SK-N-SH (cell line): ENCODE data around the gene TWF2. TPM values are rescaled to one million over a fixed set of nuclear protein-coding genes. Genes with fewer than 3 reads are reported as not detected.

Source experiments
- CTCF ChIA-PET: fragments of 300-600, 350-600 bp; formaldehyde crosslinking; extraction: SDS; loops from one replicate; lab custom pipeline; 2021; lab: Yijun Ruan, JAX
- POLR2A ChIA-PET: fragments of 350-600 bp; sonication (Branson Sonifier 250); formaldehyde crosslinking; extraction: SDS; loops from one replicate; lab custom pipeline; 2020; ENCODE audit warnings: antibody characterized with exemption, inconsistent platforms; lab: Yijun Ruan, JAX
- DNase-seq: peaks from one replicate; pipeline ENCODE4 v3.0.0; 2012
- H2AFZ ChIP-seq: fragments of 200-600 bp; sonication (generic); 2 replicates; pipeline ENCODE4 v1.8.1; 2016; ENCODE audit warnings: antibody characterized with exemption, mild to moderate bottlenecking, low read depth
- H3F3A ChIP-seq: fragments of 200-600 bp; sonication (generic); replicated peaks from 2 replicates; pipeline ENCODE3; 2016; ENCODE audit warnings: antibody characterized with exemption, mild to moderate bottlenecking; ENCODE audit not compliant: insufficient read depth
- H3K27ac ChIP-seq, 2 experiments: fragments of 200-500 bp in 1 of 2; fragments of 200-600 bp in 1 of 2; sonication (Bioruptor generic) in 1 of 2; sonication (generic), shearing (Covaris generic) in 1 of 2; 2 replicates each; pipeline versions ENCODE4 v1.5.1 to v1.6.1; 2014 to 2016; ENCODE audit warnings: low read depth in 2 of 2, inconsistent platforms in 1 of 2, low read length in 1 of 2, mild to moderate bottlenecking in 1 of 2, mixed read lengths in 1 of 2
- H3K27me3 ChIP-seq: fragments of 200-600 bp; sonication (generic), shearing (Covaris generic); 2 replicates; pipeline ENCODE4 v1.6.1; 2016; ENCODE audit warnings: mixed run types; ENCODE audit not compliant: insufficient read depth
- H3K36me3 ChIP-seq, 2 experiments: fragments of 200-500 bp in 1 of 2; fragments of 200-600 bp in 1 of 2; sonication (Bioruptor generic) in 1 of 2; sonication (generic) in 1 of 2; replicated peaks in 1 of 2; 2 replicates each; pipeline versions ENCODE3 to v1.5.1; 2014 to 2016; ENCODE audit warnings: low read length in 1 of 2, mild to moderate bottlenecking in 1 of 2; ENCODE audit not compliant: insufficient read depth in 2 of 2, control insufficient read depth in 1 of 2
- H3K4me1 ChIP-seq, 2 experiments: fragments of 200-500 bp in 1 of 2; fragments of 200-600 bp in 1 of 2; sonication (Bioruptor generic) in 1 of 2; sonication (generic), shearing (Covaris generic) in 1 of 2; 2 replicates each; pipeline versions ENCODE4 v1.5.1 to v1.6.1; 2014 to 2016; ENCODE audit warnings: low read depth in 1 of 2, low read length in 1 of 2, mixed run types in 1 of 2; ENCODE audit not compliant: insufficient read depth in 2 of 2, control insufficient read depth in 1 of 2
- H3K4me2 ChIP-seq: fragments of 200-600 bp; sonication (generic), shearing (Covaris generic); 2 replicates; pipeline ENCODE4 v1.6.1; 2017; ENCODE audit warnings: mixed run types
- H3K4me3 ChIP-seq, 2 experiments: fragments of 200-500 bp in 1 of 2; fragments of 200-600 bp in 1 of 2; sonication (Bioruptor generic) in 1 of 2; sonication (generic), shearing (Covaris generic) in 1 of 2; 2 replicates each; pipeline versions ENCODE4 v1.5.1 to v1.8.1; 2014 to 2016; ENCODE audit warnings: low read depth in 2 of 2, inconsistent platforms in 1 of 2, low read length in 1 of 2, mild to moderate bottlenecking in 1 of 2, mixed read lengths in 1 of 2, moderate library complexity in 1 of 2
- H3K79me2 ChIP-seq: fragments of 200-600 bp; sonication (generic); 2 replicates; pipeline ENCODE4 v1.8.1; 2017; ENCODE audit warnings: mild to moderate bottlenecking; ENCODE audit not compliant: insufficient read depth
- H3K9ac ChIP-seq: fragments of 200-600 bp; sonication (generic); 2 replicates; pipeline ENCODE4 v1.6.1; 2017; ENCODE audit warnings: mixed run types
- H3K9me2 ChIP-seq: fragments of 200-600 bp; sonication (generic); 2 replicates; pipeline ENCODE4 v1.6.1; 2017; ENCODE audit warnings: mixed run types
- H3K9me3 ChIP-seq: fragments of 200-600 bp; sonication (generic); 2 replicates; pipeline ENCODE4 v1.6.1; 2017; ENCODE audit warnings: mixed run types, mild to moderate bottlenecking, moderate library complexity
- H4K20me1 ChIP-seq: fragments of 200-600 bp; sonication (generic); 2 replicates; pipeline ENCODE4 v1.6.1; 2017; ENCODE audit warnings: mild to moderate bottlenecking, mixed run types; ENCODE audit not compliant: insufficient read depth
- CHD2 ChIP-seq: fragments of 150-350 bp; IDR thresholded peaks from 2 replicates; pipeline ENCODE4 v1.6.1; 2018; ENCODE audit warnings: low read length; ENCODE audit not compliant: partially characterized antibody
- CTCF ChIP-seq: fragments of 200-600 bp; sonication (generic); IDR thresholded peaks from 2 replicates; pipeline ENCODE4 v1.6.1; 2017; ENCODE audit warnings: antibody characterized with exemption, mild to moderate bottlenecking, moderate library complexity
- ELF1 ChIP-seq: IDR thresholded peaks from 2 replicates; pipeline ENCODE4 v1.4.0; 2012
- EP300 ChIP-seq, 2 experiments: IDR thresholded peaks; 2 replicates each; pipeline versions ENCODE4 v1.4.0 to v1.6.1; 2012; ENCODE audit warnings: borderline replicate concordance in 1 of 2, low read depth in 1 of 2, low read length in 1 of 2
- EZH2phosphoT487 ChIP-seq: fragments of 200-600 bp; sonication (generic); IDR thresholded peaks from 2 replicates; pipeline ENCODE4 v1.6.1; 2017; ENCODE audit warnings: low read depth, mixed run types, mild to moderate bottlenecking, antibody characterized with exemption, moderate library complexity, borderline replicate concordance
- FOSL2 ChIP-seq: IDR thresholded peaks from 2 replicates; pipeline ENCODE4 v1.4.0; 2012; ENCODE audit warnings: low read depth, mild to moderate bottlenecking, moderate library complexity, borderline replicate concordance
- FOXJ3 ChIP-seq: sonication (generic); formaldehyde crosslinking; IDR thresholded peaks from 2 replicates; pipeline ENCODE4 v1.5.1; 2020; ENCODE audit warnings: mild to moderate bottlenecking, missing genetic modification reagents
- FOXM1 ChIP-seq: IDR thresholded peaks from 2 replicates; pipeline ENCODE4 v1.4.0; 2012; ENCODE audit warnings: low read depth, mild to moderate bottlenecking
- JUND ChIP-seq: IDR thresholded peaks from 2 replicates; pipeline ENCODE4 v1.4.0; 2012
- MEF2A ChIP-seq: IDR thresholded peaks from 2 replicates; pipeline ENCODE4 v1.4.0; 2012; ENCODE audit warnings: low read depth, borderline replicate concordance
- NRF1 ChIP-seq: IDR thresholded peaks from 2 replicates; pipeline ENCODE4 v1.6.1; 2012; ENCODE audit warnings: low read depth, mild to moderate bottlenecking, low read length
- POLR2AphosphoS5 ChIP-seq: IDR thresholded peaks from 2 replicates; pipeline ENCODE4 v1.6.1; 2012; ENCODE audit warnings: low read depth, low read length
- RCOR1 ChIP-seq: fragments of 150-350 bp; IDR thresholded peaks from 2 replicates; pipeline ENCODE4 v1.6.1; 2017; ENCODE audit warnings: antibody characterized with exemption, low read length
- RFX5 ChIP-seq: IDR thresholded peaks from 2 replicates; pipeline ENCODE4 v1.6.1; 2012; ENCODE audit warnings: mild to moderate bottlenecking, improper control_type of control experiment, low read length
- RXRA ChIP-seq: IDR thresholded peaks from 2 replicates; pipeline ENCODE4 v1.4.0; 2012; ENCODE audit warnings: low read depth, mild to moderate bottlenecking, borderline replicate concordance
- TAF1 ChIP-seq: IDR thresholded peaks from 2 replicates; pipeline ENCODE4 v1.6.1; 2012; ENCODE audit warnings: low read depth, mild to moderate bottlenecking, low read length, moderate library complexity, borderline replicate concordance
- YY1 ChIP-seq: IDR thresholded peaks from 2 replicates; pipeline ENCODE4 v1.4.0; 2012; ENCODE audit warnings: low read depth, mild to moderate bottlenecking
- WGBS: methylation state at CpG from one replicate; pipeline ENCODE4 v1.1.6; 2017; ENCODE audit warnings: low lambda C conversion rate; 5-methylcytosine and 5-hydroxymethylcytosine counted together
- polyA plus RNA-seq, 3 experiments: library from polyadenylated mRNA; depleted of rRNA; stranded (reverse); fragments of >200 nt; gene quantifications; 2 replicates each; pipeline ENCODE4 v1.2.3, GENCODE V29; 2012
- TF ChIP-seq, protein P1 (sequence below): IDR thresholded peaks from 2 replicates; pipeline ENCODE4 v1.6.1; 2012; ENCODE audit warnings: mild to moderate bottlenecking, low read depth, low read length, moderate library complexity

TWF2 gene
- polyA plus RNA-seq, 1 of the 3 experiments (the other 2 are of a cell fraction): 188 TPM

DNA sequence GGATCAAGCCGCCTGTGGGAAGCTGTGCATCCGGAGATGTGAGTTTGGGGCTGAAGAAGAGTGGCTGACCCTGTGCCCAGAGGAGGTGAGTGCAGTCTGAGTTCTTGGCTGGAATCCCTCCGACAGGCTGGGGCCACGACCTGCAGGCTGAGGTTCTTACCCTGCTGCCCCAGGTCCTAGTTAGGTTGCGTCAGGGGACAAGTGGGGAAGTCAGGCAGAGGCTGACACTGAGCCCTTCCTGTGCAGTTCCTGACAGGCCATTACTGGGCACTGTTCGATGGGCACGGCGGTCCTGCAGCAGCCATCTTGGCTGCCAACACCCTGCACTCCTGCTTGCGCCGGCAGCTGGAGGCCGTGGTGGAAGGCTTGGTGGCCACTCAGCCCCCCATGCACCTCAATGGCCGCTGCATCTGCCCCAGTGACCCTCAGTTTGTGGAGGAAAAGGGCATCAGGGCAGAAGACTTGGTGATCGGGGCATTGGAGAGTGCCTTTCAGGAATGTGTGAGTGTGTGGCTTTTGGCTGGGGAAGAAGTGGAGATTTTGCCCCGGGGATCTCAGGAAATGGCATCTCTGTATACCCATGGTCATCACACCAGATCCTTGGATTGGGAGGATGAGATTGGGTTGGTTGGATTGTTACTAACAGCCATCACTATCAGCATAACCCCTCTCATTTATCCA is 7.9 kb upstream of the TWF2 start:
- Histone ChIP-seq H3K79me2 (no peaks in the 10 kb centered on the region), H3K4me2 (peak overlapping the region; percentile 88; the same call in 1 of the 2 replicates), H3K9me2 (no peaks in the 10 kb centered on the region), H3K4me3 (no peak overlapping the region; a peak in 1 of 4 replicates), H3K9me3 (no peaks in the 10 kb centered on the region), H3F3A (peaks cover 36% of the 10 kb centered on the region), H2AFZ (no peak overlapping the region), H3K36me3 (peaks cover 5 to 17% of the 10 kb centered on the region in 2 experiments), H3K9ac (no peak overlapping the region), H4K20me1 (no peaks in the 10 kb centered on the region), H3K27me3 (no peaks in the 10 kb centered on the region), H3K4me1 (peaks cover 4 to 36% of the 10 kb centered on the region in 2 experiments; a peak in 2 of 4 replicates), H3K27ac (no peak overlapping the region; a peak in 1 of 4 replicates)
- POLR2A ChIA-PET: interaction anchor here (1.0 to 1.6 kb wide), 3 partner anchors 9 to 41 kb away, joined by 3 read pairs; partner anchors contain the start of gene GLYCTK
- WGBS: 100% methylated on average over 7 of the region's 14 CpGs
- CTCF ChIA-PET: interaction anchor here (1.2 to 2.2 kb wide), 4 partner anchors 11 to 27 kb away, joined by 3 to 12 read pairs (median 6); no protein-coding TSS in a partner anchor
- DNase-seq: no peak
- TF ChIP-seq EZH2phosphoT487 (no peak), JUND (no peak), RCOR1 (no peak), CHD2 (no peak), FOXJ3 (CRISPR knock-in tag) (no peak), YY1 (0 out of 2 replicates have a peak, but pooled peaks have one; percentile 34)

- Histone ChIP-seq H3K4me2 (peak overlapping the region; percentile 88), H3K4me1 (peaks cover 4 to 36% of the 10 kb centered on the region in 2 experiments; a peak in 2 of 4 replicates), H3K79me2 (no peaks in the 10 kb centered on the region), H3F3A (peaks cover 40% of the 10 kb centered on the region), H3K27ac (peak overlapping the region; percentile 23 to 30; a peak in 2 of 4 replicates), H3K9me2 (no peaks in the 10 kb centered on the region), H3K9ac (peak overlapping the region; percentile 59; the same call in 1 of the 2 replicates), H4K20me1 (no peaks in the 10 kb centered on the region), H3K27me3 (no peaks in the 10 kb centered on the region), H3K36me3 (peaks cover 5 to 17% of the 10 kb centered on the region in 2 experiments), H3K9me3 (no peaks in the 10 kb centered on the region), H2AFZ (peak overlapping the region; percentile 81; the same call in 1 of the 2 replicates), H3K4me3 (peak overlapping the region; percentile 57 to 60)
- POLR2A ChIA-PET: interaction anchor here (1.0 to 1.6 kb wide), 4 partner anchors 9 to 41 kb away, joined by 3 read pairs; partner anchors contain the start of genes GLYCTK and WDR82
- CTCF ChIA-PET: interaction anchor here (1.2 to 2.4 kb wide), 5 partner anchors 10 to 32 kb away, joined by 3 to 12 read pairs (median 6); partner anchors contain the start of gene WDR82
- TF ChIP-seq EZH2phosphoT487 (no peak), RCOR1 (no peak), RXRA (no peak), FOSL2 (no peak), NRF1 (no peak), FOXM1 (no peak), ELF1 (no peak), TAF1 (no peak), POLR2AphosphoS5 (no peak), EP300 (IDR thresholded peaks at IDR 0.05; ENCODE audit: borderline replicate concordance in 1 of 2, low read depth in 1 of 2, low read length in 1 of 2) (no peak), MEF2A (no peak), RFX5 (no peak), CTCF (no peak)
- TF ChIP-seq, protein P1, sequence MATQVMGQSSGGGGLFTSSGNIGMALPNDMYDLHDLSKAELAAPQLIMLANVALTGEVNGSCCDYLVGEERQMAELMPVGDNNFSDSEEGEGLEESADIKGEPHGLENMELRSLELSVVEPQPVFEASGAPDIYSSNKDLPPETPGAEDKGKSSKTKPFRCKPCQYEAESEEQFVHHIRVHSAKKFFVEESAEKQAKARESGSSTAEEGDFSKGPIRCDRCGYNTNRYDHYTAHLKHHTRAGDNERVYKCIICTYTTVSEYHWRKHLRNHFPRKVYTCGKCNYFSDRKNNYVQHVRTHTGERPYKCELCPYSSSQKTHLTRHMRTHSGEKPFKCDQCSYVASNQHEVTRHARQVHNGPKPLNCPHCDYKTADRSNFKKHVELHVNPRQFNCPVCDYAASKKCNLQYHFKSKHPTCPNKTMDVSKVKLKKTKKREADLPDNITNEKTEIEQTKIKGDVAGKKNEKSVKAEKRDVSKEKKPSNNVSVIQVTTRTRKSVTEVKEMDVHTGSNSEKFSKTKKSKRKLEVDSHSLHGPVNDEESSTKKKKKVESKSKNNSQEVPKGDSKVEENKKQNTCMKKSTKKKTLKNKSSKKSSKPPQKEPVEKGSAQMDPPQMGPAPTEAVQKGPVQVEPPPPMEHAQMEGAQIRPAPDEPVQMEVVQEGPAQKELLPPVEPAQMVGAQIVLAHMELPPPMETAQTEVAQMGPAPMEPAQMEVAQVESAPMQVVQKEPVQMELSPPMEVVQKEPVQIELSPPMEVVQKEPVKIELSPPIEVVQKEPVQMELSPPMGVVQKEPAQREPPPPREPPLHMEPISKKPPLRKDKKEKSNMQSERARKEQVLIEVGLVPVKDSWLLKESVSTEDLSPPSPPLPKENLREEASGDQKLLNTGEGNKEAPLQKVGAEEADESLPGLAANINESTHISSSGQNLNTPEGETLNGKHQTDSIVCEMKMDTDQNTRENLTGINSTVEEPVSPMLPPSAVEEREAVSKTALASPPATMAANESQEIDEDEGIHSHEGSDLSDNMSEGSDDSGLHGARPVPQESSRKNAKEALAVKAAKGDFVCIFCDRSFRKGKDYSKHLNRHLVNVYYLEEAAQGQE: no peak
- DNase-seq: no peak
- WGBS: 47% methylated on average over 6 of the region's 8 CpGs
These were observed 7.3 kb upstream of the TWF2 start for GRCh38 chr3:52246264-52246620.
